ENCODE measurements around the gene SOX6. TPM values are rescaled to one million over a fixed set of nuclear protein-coding genes. Genes with fewer than 3 reads are reported as not detected.

Gene SOX6
- total RNA-seq, 2 experiments from 2014 or later = 0.36 TPM; not detected in 1

DNA sequence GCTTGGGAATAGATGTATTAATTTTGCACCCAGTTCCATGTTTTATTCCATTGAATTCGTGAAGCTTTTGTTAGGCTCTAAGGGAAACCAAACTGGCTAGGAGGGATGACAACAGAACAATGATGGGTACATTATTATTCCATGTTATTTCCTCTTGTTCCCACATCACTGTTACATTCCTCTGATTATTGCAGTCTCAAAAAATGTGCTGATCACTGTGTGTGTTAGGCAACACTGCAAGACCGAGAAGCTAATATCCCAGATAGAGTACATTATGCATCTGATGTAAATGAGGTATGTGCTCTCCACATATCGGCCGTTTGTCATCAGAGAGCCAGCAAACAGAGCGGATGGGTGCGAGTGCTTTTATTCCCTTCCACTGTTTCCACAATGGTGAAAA lies 327.9 kb downstream of the SOX6 start:
- DNase-seq = no peak

DNA sequence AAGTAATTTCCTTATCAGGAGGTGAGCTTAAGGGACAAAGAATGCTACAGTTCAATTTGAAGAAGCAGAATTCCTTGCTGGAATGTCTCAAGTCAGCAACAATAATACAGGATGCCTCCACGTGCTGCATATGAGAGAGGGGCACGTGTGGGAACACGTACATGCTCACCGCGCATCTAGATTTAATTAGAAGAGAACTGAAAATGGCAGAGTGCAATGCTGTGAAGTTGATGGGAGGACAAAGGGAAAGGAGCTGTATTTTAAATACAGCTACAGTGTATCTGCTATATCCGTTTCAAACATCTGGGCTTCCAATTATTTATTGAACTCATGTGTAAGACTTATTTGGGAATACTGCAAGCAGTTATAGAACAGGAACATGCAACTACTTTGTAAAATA lies 328.7 kb downstream of the SOX6 start:
- no peak overlapping the region for H3K4me3 Mint-ChIP-seq
- no peaks in the 10 kb centered on the region for H3K9me3 Mint-ChIP-seq
- H3K27me3 Mint-ChIP-seq = no peaks in the 10 kb centered on the region
- ChIA-PET POLR2A (no interaction called here), CTCF (no interaction called here)
- H3K4me1 Mint-ChIP-seq (ENCODE audit: low read depth) = no peaks in the 10 kb centered on the region
- H3K36me3 Mint-ChIP-seq (ENCODE audit: low read depth) = no peaks in the 10 kb centered on the region
- DNase-seq (no peak), ATAC-seq (no peak)
- no peak overlapping the region for H3K27ac Mint-ChIP-seq
- intact Hi-C loops (cut with micrococcal nuclease) = no loop called here
- TF ChIP-seq, protein P1, sequence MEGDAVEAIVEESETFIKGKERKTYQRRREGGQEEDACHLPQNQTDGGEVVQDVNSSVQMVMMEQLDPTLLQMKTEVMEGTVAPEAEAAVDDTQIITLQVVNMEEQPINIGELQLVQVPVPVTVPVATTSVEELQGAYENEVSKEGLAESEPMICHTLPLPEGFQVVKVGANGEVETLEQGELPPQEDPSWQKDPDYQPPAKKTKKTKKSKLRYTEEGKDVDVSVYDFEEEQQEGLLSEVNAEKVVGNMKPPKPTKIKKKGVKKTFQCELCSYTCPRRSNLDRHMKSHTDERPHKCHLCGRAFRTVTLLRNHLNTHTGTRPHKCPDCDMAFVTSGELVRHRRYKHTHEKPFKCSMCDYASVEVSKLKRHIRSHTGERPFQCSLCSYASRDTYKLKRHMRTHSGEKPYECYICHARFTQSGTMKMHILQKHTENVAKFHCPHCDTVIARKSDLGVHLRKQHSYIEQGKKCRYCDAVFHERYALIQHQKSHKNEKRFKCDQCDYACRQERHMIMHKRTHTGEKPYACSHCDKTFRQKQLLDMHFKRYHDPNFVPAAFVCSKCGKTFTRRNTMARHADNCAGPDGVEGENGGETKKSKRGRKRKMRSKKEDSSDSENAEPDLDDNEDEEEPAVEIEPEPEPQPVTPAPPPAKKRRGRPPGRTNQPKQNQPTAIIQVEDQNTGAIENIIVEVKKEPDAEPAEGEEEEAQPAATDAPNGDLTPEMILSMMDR (IDR thresholded peaks at IDR 0.05) = no peak

More for the DNA sequence above, 327.9 kb downstream of the SOX6 start:
- intact Hi-C loops (cut with micrococcal nuclease) = no loop called here
- no peaks in the 10 kb centered on the region for H3K36me3 Mint-ChIP-seq (ENCODE audit: low read depth)
- POLR2A ChIA-PET = no interaction called here
- CTCF ChIA-PET = no interaction called here
- no peaks in the 10 kb centered on the region for H3K9me3 Mint-ChIP-seq
- no peak for ATAC-seq
- no peaks in the 10 kb centered on the region for H3K27me3 Mint-ChIP-seq
- TF ChIP-seq, protein P1 (IDR thresholded peaks at IDR 0.05) = no peak
- no peak overlapping the region for H3K4me3 Mint-ChIP-seq
- no peaks in the 10 kb centered on the region for H3K4me1 Mint-ChIP-seq (ENCODE audit: low read depth)
- H3K27ac Mint-ChIP-seq = no peak overlapping the region

DNA sequence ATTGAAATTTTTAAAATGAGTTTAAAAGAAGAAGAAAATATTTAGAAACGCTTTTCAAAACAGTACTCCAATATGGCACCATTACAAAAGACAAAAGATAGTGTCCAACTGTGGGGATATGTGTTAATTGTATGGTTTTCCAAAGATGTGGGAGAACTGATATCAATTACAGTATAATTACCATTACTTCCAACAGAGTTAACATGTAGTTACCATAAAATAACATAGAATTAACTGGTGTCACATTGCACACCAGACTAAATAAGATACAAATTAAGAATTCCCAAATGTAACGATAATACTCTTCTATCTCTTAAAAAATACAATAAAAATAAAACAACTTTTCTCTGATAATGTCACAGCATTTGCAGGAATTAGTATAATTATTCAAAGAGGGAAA lies 329.5 kb downstream of the SOX6 start:
- ATAC-seq = no peak
- no peaks in the 10 kb centered on the region for H3K36me3 Mint-ChIP-seq (ENCODE audit: low read depth)
- CTCF ChIA-PET = no interaction called here

DNA sequence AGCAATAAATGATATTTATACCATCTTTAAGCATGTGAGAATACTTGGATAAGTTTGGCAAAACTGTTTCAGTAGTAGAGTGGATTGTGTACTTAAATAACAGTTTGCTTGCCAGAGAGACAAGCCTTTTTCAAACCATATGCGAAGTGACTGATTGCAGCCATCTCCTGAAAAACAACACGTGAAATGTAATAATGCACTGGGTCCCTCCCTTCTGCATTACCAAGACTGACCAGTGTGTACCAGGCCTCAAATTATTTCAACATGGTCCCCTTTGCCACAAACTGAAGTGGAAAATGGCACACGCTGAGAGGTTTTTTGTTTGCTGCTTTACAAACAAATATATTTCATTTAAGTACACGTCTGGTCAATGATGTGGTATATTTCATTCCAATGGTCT lies 337.4 kb downstream of the SOX6 start:
- Mint-ChIP-seq H3K27me3 (no peaks in the 10 kb centered on the region), H3K4me1 (ENCODE audit: low read depth) (no peaks in the 10 kb centered on the region), H3K36me3 (ENCODE audit: low read depth) (no peaks in the 10 kb centered on the region), H3K9me3 (no peaks in the 10 kb centered on the region), H3K4me3 (no peak overlapping the region), H3K27ac (no peak overlapping the region)
- POLR2A ChIA-PET = no interaction called here
- intact Hi-C loops (cut with micrococcal nuclease) = no loop called here
- CTCF ChIA-PET = no interaction called here
- TF ChIP-seq, protein P1 (IDR thresholded peaks at IDR 0.05) = no peak
- DNase-seq = no peak
- no peak for ATAC-seq

More for the DNA sequence above, 329.5 kb downstream of the SOX6 start:
- no peak for DNase-seq
- H3K9me3 Mint-ChIP-seq = no peaks in the 10 kb centered on the region
- POLR2A ChIA-PET = no interaction called here
- TF ChIP-seq, protein P1 (IDR thresholded peaks at IDR 0.05) = no peak
- no peaks in the 10 kb centered on the region for H3K27me3 Mint-ChIP-seq
- no peaks in the 10 kb centered on the region for H3K4me1 Mint-ChIP-seq (ENCODE audit: low read depth)
- intact Hi-C loops (cut with micrococcal nuclease) = no loop called here
- no peak overlapping the region for H3K27ac Mint-ChIP-seq
- H3K4me3 Mint-ChIP-seq = no peak overlapping the region

DNA sequence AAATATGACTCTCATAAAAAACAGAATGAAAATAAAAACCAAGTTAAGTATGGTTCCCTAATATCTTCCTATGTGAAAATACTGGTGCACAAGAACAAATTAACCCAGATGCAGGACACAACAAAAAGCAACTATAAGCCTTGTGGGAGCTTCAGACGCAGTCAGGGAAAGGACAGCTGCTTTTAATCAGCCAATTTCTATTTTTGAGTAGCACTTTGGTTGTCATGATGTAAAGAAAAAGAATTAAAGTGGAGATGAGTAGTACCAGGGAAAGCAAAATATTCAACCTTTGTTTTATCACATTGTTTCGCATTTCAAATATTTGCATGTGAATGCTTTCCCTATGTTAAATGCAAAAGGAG lies 339.9 kb downstream of the SOX6 start:
- no peaks in the 10 kb centered on the region for H3K9me3 Mint-ChIP-seq
- no peaks in the 10 kb centered on the region for H3K36me3 Mint-ChIP-seq (ENCODE audit: low read depth)
- ChIA-PET POLR2A (no interaction called here), CTCF (no interaction called here)
- H3K4me3 Mint-ChIP-seq = no peak overlapping the region
- H3K27ac Mint-ChIP-seq = no peak overlapping the region
- H3K27me3 Mint-ChIP-seq = no peaks in the 10 kb centered on the region
- no peaks in the 10 kb centered on the region for H3K4me1 Mint-ChIP-seq (ENCODE audit: low read depth)
- ATAC-seq (no peak), DNase-seq (no peak)
- TF ChIP-seq, protein P1 (IDR thresholded peaks at IDR 0.05) = no peak
- intact Hi-C loops (cut with micrococcal nuclease) = no loop called here
